GM12878 (cell line): ENCODE data around the gene IZUMO1R. TPM values are rescaled to one million over a fixed set of nuclear protein-coding genes. Genes with fewer than 3 reads are reported as not detected.

Experiments used
- ATAC-seq: fragments of 200-7000 bp; cut with Tn5 transposase; 3 replicates; pipeline ENCODE4 v1.9.1; 2020; ENCODE audit warnings: mild to moderate bottlenecking, moderate library complexity
- BruUV-seq: library from RNA; stranded (reverse); fragments of 400-500 nt; replicated peaks from 2 replicates; lab custom pipeline; 2021; lab: Mats Ljungman, UMichigan
- CTCF ChIA-PET: fragments of 300-600 bp; sonication (Branson Sonifier 250); formaldehyde crosslinking; extraction: SDS; loops from one replicate; lab custom pipeline; 2021; ENCODE audit warnings: inconsistent platforms; lab: Yijun Ruan, JAX
- POLR2A ChIA-PET: fragments of 350-600 bp; formaldehyde crosslinking; extraction: SDS; loops from one replicate; lab custom pipeline; 2021; ENCODE audit warnings: inconsistent platforms; lab: Charles Lee
- RAD21 ChIA-PET: fragments of 300-600 bp; sonication (Branson Sonifier 250); formaldehyde crosslinking; loops from one replicate; lab custom pipeline; 2023; ENCODE audit warnings: antibody characterized with exemption; ENCODE audit not compliant: unreplicated experiment; lab: Charles Lee
- SMC1A ChIA-PET: fragments of 300-600 bp; sonication (Branson Sonifier 250); formaldehyde crosslinking; loops from one replicate; lab custom pipeline; 2023; ENCODE audit not compliant: unreplicated experiment, uncharacterized antibody; lab: Charles Lee
- DNase-seq: peaks from one replicate; pipeline ENCODE4 v3.0.0-alpha.2; 2011; ENCODE audit warnings: low read depth, low spot score
- FAIRE-seq: peaks from 3 replicates; lab custom pipeline; 2011; peaks lifted over from hg19 to GRCh38; lab: Jason Lieb, UNC
- H2AFZ ChIP-seq: 2 replicates; pipeline ENCODE4 v1.6.0; 2011; ENCODE audit warnings: low read depth, low read length, control low read depth; ENCODE audit not compliant: control insufficient read depth
- H3K27ac ChIP-seq: 2 replicates; pipeline ENCODE4 v1.5.1; 2011; ENCODE audit warnings: control low read depth; ENCODE audit not compliant: control insufficient read depth, insufficient read depth
- H3K27me3 ChIP-seq, 2 experiments: replicated peaks in 1 of 2; 2 replicates each; pipeline versions ENCODE4 v1.6.0 to v1.6.1; 2011; ENCODE audit warnings: low read length in 1 of 2; ENCODE audit not compliant: control insufficient read depth in 2 of 2, insufficient read depth in 2 of 2
- H3K36me3 ChIP-seq, 2 experiments: 2 replicates each; pipeline ENCODE4 v1.5.1; 2011; ENCODE audit warnings: low read length in 1 of 2; ENCODE audit not compliant: control insufficient read depth in 2 of 2, insufficient read depth in 2 of 2
- H3K4me1 ChIP-seq: 2 replicates; pipeline ENCODE4 v1.6.1; 2011; ENCODE audit warnings: mild to moderate bottlenecking, low read length, moderate library complexity, mixed read lengths; ENCODE audit not compliant: control insufficient read depth, insufficient read depth
- H3K4me2 ChIP-seq: 2 replicates; pipeline ENCODE4 v1.6.0; 2011; ENCODE audit warnings: control low read depth; ENCODE audit not compliant: control insufficient read depth, insufficient read depth
- H3K4me3 ChIP-seq: fragments of 200-600 bp; sonication (generic); 2 replicates; pipeline ENCODE4 v1.5.1; 2016
- H3K79me2 ChIP-seq: 2 replicates; pipeline ENCODE4 v1.6.0; 2011; ENCODE audit warnings: low read length; ENCODE audit not compliant: control insufficient read depth, insufficient read depth
- H3K9ac ChIP-seq: 2 replicates; pipeline ENCODE4 v1.8.0; 2011; ENCODE audit warnings: low read length, control low read depth, mixed read lengths; ENCODE audit not compliant: control insufficient read depth, insufficient read depth
- H3K9me3 ChIP-seq: replicated peaks from 3 replicates; pipeline ENCODE4 v1.5.1; 2011; ENCODE audit warnings: mild to moderate bottlenecking, low read length; ENCODE audit not compliant: control insufficient read depth, insufficient read depth
- H4K20me1 ChIP-seq: 2 replicates; pipeline ENCODE4 v1.6.0; 2011; ENCODE audit not compliant: control insufficient read depth, insufficient read depth
- ASH2L ChIP-seq: fragments of 300-600, 200-600 bp; sonication (generic); IDR thresholded peaks from 2 replicates; pipeline ENCODE4 v1.6.1; 2017; ENCODE audit warnings: low read depth, mild to moderate bottlenecking, borderline replicate concordance
- CBX5 ChIP-seq: sonication (generic); IDR thresholded peaks from 2 replicates; pipeline ENCODE4 v1.6.1; 2016; ENCODE audit warnings: low read depth, moderate library complexity, mild to moderate bottlenecking, inconsistent platforms
- CEBPB ChIP-seq, 2 experiments: fragments of 150-350 bp in 1 of 2; IDR thresholded peaks; 2 replicates each; pipeline ENCODE4 v1.6.1; 2012 to 2014; ENCODE audit warnings: low read depth in 2 of 2, low read length in 2 of 2, borderline replicate concordance in 1 of 2, inconsistent platforms in 1 of 2
- HDAC6 ChIP-seq: fragments of 200-600 bp; sonication (generic); IDR thresholded peaks from one replicate; pipeline ENCODE4 v1.8.0; 2017; ENCODE audit warnings: antibody characterized with exemption; ENCODE audit not compliant: unreplicated experiment
- HDGF ChIP-seq: fragments of 450-650 bp; IDR thresholded peaks from 2 replicates; pipeline ENCODE4 v1.6.1; 2016; ENCODE audit warnings: antibody characterized with exemption
- IRF5 ChIP-seq: fragments of 450-650 bp; IDR thresholded peaks from 2 replicates; pipeline ENCODE4 v1.6.1; 2017; ENCODE audit warnings: borderline replicate concordance
- JUND ChIP-seq: IDR thresholded peaks from 2 replicates; pipeline ENCODE4 v1.6.1; 2012; ENCODE audit warnings: low read depth, mild to moderate bottlenecking, low read length, improper control_type of control experiment, moderate library complexity
- NFIC ChIP-seq: IDR thresholded peaks from 2 replicates; pipeline ENCODE4 v1.6.1; 2012; ENCODE audit warnings: low read depth, mild to moderate bottlenecking, inconsistent platforms, low read length, moderate library complexity
- POU2F2 ChIP-seq: IDR thresholded peaks from 3 replicates; pipeline ENCODE4 v1.6.1; 2011; ENCODE audit warnings: low read depth, mild to moderate bottlenecking, low read length, borderline replicate concordance
- RAD51 ChIP-seq: fragments of 450-650 bp; IDR thresholded peaks from 2 replicates; pipeline ENCODE4 v1.6.1; 2016; ENCODE audit warnings: moderate library complexity, mild to moderate bottlenecking, inconsistent platforms
- RELB ChIP-seq: fragments of 450-650 bp; IDR thresholded peaks from 2 replicates; pipeline ENCODE4 v1.6.1; 2017; ENCODE audit warnings: low read depth, mild to moderate bottlenecking, moderate library complexity
- SIX5 ChIP-seq: IDR thresholded peaks from 2 replicates; pipeline ENCODE4 v1.6.1; 2011; ENCODE audit warnings: mild to moderate bottlenecking, low read depth, low read length, moderate library complexity; ENCODE audit not compliant: severe bottlenecking
- SREBF2 ChIP-seq: IDR thresholded peaks from 2 replicates; pipeline ENCODE4 v1.6.1; 2012; ENCODE audit warnings: mild to moderate bottlenecking, low read length
- TBL1XR1 ChIP-seq: IDR thresholded peaks from 2 replicates; pipeline ENCODE4 v1.6.1; 2012; ENCODE audit warnings: low read depth, low read length, improper control_type of control experiment
- ZBED1 ChIP-seq: IDR thresholded peaks from 2 replicates; pipeline ENCODE4 v1.6.1; 2016; ENCODE audit warnings: borderline replicate concordance
- ZNF217 ChIP-seq: fragments of 450-650 bp; IDR thresholded peaks from 2 replicates; pipeline ENCODE4 v1.6.1; 2017; ENCODE audit warnings: antibody characterized with exemption, mild to moderate bottlenecking
- ZNF24 ChIP-seq: fragments of 450-650 bp; IDR thresholded peaks from 2 replicates; pipeline ENCODE4 v1.6.1; 2017; ENCODE audit warnings: antibody characterized with exemption, mild to moderate bottlenecking
- WGBS: methylation state at CpG from one replicate; pipeline ENCODE4 v1.1.6; 2016; ENCODE audit warnings: low lambda C conversion rate; ENCODE audit not compliant: insufficient replicate concordance, insufficient coverage; ENCODE audit errors: missing lambda C conversion rate; 5-methylcytosine and 5-hydroxymethylcytosine counted together
- in situ Hi-C: fragments of 300-500 bp; cut with MboI; formaldehyde crosslinking; loops from 9 replicates; pipeline ENCODE4 v1.14.3; 2018; ENCODE audit warnings: mixed read lengths
- intact Hi-C: fragments of 100-400 bp; cut with micrococcal nuclease; formaldehyde crosslinking; loops from one replicate; pipeline ENCODE4 v1.14.2; 2022; ENCODE audit not compliant: unreplicated experiment
- polyA plus RNA-seq, 11 experiments: library from polyadenylated mRNA; depleted of rRNA in 4 of 11; unstranded in 6 of 11; stranded (reverse) in 5 of 11; fragments of >200 nt; fragmentation: Nextera tagmentation in 4 of 11; fragmentation: Illumina TruSeq in 1 of 11; extraction: Ambion mirVana in 4 of 11; extraction: Trizol in 1 of 11; gene quantifications; 1 replicate in 1 of 11; 2 replicates in 10 of 11; pipeline versions ENCODE4 v1.2.1 to v1.2.3, GENCODE V29; 2011 to 2016; ENCODE audit warnings: inconsistent platforms in 2 of 11, missing spikeins in 2 of 11, low read depth in 1 of 11
- total RNA-seq, 4 experiments: library from RNA; depleted of rRNA in 3 of 4; stranded (reverse); fragments of >200 nt in 3 of 4; fragmentation: Illumina TruSeq in 1 of 4; extraction: Trizol in 1 of 4; gene quantifications; 2 replicates each; pipeline versions ENCODE4 v1.2.1 to v1.2.3, GENCODE V29; 2013 to 2021

IZUMO1R gene
- total and polyA plus RNA-seq, 10 of the 15 experiments (the other 5 are each of a cell fraction or from before 2014, with no cell fraction given) = not detected

DNA sequence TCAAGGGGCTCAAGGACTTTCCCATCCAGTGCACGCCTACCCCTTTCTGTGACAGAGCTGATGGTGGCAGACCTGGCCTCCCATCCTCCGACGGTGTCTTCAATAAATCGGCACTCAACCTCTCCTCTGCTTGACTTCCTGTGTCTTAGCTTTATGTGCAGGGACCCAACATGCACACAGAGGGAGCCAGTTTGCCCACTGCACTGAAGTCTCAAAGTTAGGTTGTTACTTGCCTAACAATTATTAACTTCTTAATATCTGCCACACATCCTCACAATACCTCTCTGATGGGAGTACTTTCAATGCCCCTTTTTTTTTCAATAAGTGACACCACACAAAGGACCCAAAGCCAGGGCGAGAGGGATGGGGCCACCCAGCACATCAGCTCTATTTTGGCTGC is 3.6 kb downstream of the IZUMO1R start:
- Histone ChIP-seq H3K9ac (no peak overlapping the region), H3K36me3 (no peaks in the 10 kb centered on the region), H3K4me1 (no peaks in the 10 kb centered on the region), H3K4me2 (no peak overlapping the region), H3K9me3 (no peaks in the 10 kb centered on the region), H2AFZ (no peak overlapping the region)
- ChIA-PET SMC1A (interaction anchor here (0.7 kb wide), 2 partner anchors 42 to 126 kb away, joined by 3 to 4 read pairs; no protein-coding TSS in a partner anchor), CTCF (interaction anchor here (1.0 to 2.1 kb wide), 2 partner anchors 19 to 197 kb away, joined by 4 to 7 read pairs; no protein-coding TSS in a partner anchor)
- peak; percentile 43 for ATAC-seq
- 67% methylated on average over 5 of the region's 5 CpGs for WGBS
- in situ Hi-C loops = no loop called here
- no TSS peak for BruUV-seq
- intact Hi-C loops = no loop called here
- no peak for DNase-seq
- TF ChIP-seq NFIC (no peak), ZBED1 (no peak), ZNF24 (no peak), POU2F2 (no peak), HDGF (no peak)
- TF ChIP-seq, all 136 proteins: peak for 0
- no peaks in the 10 kb centered on the region for H4K20me1 ChIP-seq
- no peaks in the 10 kb centered on the region for H3K27me3 ChIP-seq
- no peaks in the 10 kb centered on the region for H3K79me2 ChIP-seq
- H3K27ac ChIP-seq = no peak overlapping the region
- RAD21 ChIA-PET = interaction anchor here (1.6 kb wide), 1 partner anchor 413 kb away, joined by 3 read pairs; no protein-coding TSS in a partner anchor
- no peak for FAIRE-seq
- POLR2A ChIA-PET = no interaction called here
- H3K4me3 ChIP-seq = no peak overlapping the region

- H3K4me2 ChIP-seq = no peak overlapping the region
- no peak overlapping the region for H3K4me3 ChIP-seq
- H4K20me1 ChIP-seq = no peaks in the 10 kb centered on the region
- SMC1A ChIA-PET = interaction anchor here (0.7 to 1.2 kb wide), 4 partner anchors 44 to 619 kb away, joined by 3 to 4 read pairs (median 3); no protein-coding TSS in a partner anchor
- WGBS = 0% methylated on average over 1 of the region's 1 CpG
- no peak overlapping the region for H3K27ac ChIP-seq
- H2AFZ ChIP-seq = no peak overlapping the region
- no peaks in the 10 kb centered on the region for H3K79me2 ChIP-seq
- no peak overlapping the region for H3K9ac ChIP-seq
- H3K27me3 ChIP-seq = no peaks in the 10 kb centered on the region; a peak in 1 of 4 replicates
- H3K9me3 ChIP-seq = no peaks in the 10 kb centered on the region
- RAD21 ChIA-PET = no interaction called here
- ATAC-seq = no peak
- no peak for FAIRE-seq
- DNase-seq = no peak
- no TSS peak for BruUV-seq
- H3K4me1 ChIP-seq = no peaks in the 10 kb centered on the region
- CTCF ChIA-PET = interaction anchor here (1.1 to 2.1 kb wide), 2 partner anchors 17 to 415 kb away, joined by 3 to 7 read pairs; no protein-coding TSS in a partner anchor
- intact Hi-C loops = no loop called here
- H3K36me3 ChIP-seq = no peaks in the 10 kb centered on the region
- POLR2A ChIA-PET = no interaction called here
- in situ Hi-C loops = no loop called here
- TF ChIP-seq SIX5 (no peak), CEBPB (IDR thresholded peaks at IDR 0.05; ENCODE audit: borderline replicate concordance in 1 of 2, low read depth in 2 of 2, low read length in 2 of 2) (no peak), ZNF217 (no peak), JUND (no peak), CBX5 (no peak), TBL1XR1 (no peak), SREBF2 (no peak), IRF5 (no peak), HDAC6 (no peak), ASH2L (no peak), RAD51 (no peak), RELB (no peak)
Measured at GRCh38 chr11:94309757-94310156, 5.4 kb downstream of the IZUMO1R start.
